Measurements from ENCODE around the gene C17orf107. TPM values are rescaled to one million over a fixed set of nuclear protein-coding genes. Genes with fewer than 3 reads are reported as not detected.

C17orf107 gene
- total and polyA plus RNA-seq, 2 of the 13 experiments (the other 11 are each of a cell fraction or from before 2014, with no cell fraction given): 0.20 to 0.59 TPM

DNA sequence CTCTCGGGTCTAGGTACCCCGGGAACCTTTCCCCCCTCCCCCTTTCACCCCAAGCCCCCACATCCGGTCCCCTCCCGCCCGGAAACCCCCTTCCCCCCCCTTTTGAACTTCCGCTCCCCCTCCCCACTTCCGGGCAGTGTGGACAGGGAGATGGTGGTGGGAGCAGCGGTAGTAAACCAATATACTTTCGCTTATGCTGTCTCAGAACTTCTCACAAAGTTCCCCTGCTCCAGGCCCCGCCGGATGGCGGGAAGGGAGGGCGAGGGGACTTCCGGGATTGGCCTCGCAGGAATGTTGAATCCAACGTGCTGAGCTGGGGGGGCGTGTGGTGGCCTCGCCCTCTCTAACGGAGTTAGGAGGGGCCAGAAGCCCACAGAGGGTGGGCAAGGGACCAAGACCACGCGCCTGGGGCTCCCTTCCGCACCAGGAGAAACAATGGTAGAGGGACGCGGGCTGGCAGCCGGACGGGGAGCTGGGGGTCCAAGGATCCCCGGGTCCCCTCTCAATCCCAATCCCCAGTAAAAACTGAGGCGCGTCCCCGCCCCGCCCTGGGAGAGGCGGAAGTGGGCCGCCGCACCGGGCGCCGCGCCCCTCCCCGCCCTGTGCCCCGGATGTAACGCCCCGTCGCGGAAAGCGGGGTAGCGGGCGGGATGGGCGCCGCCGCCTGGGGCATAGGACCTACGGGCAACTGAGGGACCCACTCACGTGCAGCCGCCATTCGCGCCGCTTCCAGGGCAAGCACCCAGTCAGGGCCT is 48.3 kb downstream of the C17orf107 start (continued):
- TF ChIP-seq, protein P1, sequence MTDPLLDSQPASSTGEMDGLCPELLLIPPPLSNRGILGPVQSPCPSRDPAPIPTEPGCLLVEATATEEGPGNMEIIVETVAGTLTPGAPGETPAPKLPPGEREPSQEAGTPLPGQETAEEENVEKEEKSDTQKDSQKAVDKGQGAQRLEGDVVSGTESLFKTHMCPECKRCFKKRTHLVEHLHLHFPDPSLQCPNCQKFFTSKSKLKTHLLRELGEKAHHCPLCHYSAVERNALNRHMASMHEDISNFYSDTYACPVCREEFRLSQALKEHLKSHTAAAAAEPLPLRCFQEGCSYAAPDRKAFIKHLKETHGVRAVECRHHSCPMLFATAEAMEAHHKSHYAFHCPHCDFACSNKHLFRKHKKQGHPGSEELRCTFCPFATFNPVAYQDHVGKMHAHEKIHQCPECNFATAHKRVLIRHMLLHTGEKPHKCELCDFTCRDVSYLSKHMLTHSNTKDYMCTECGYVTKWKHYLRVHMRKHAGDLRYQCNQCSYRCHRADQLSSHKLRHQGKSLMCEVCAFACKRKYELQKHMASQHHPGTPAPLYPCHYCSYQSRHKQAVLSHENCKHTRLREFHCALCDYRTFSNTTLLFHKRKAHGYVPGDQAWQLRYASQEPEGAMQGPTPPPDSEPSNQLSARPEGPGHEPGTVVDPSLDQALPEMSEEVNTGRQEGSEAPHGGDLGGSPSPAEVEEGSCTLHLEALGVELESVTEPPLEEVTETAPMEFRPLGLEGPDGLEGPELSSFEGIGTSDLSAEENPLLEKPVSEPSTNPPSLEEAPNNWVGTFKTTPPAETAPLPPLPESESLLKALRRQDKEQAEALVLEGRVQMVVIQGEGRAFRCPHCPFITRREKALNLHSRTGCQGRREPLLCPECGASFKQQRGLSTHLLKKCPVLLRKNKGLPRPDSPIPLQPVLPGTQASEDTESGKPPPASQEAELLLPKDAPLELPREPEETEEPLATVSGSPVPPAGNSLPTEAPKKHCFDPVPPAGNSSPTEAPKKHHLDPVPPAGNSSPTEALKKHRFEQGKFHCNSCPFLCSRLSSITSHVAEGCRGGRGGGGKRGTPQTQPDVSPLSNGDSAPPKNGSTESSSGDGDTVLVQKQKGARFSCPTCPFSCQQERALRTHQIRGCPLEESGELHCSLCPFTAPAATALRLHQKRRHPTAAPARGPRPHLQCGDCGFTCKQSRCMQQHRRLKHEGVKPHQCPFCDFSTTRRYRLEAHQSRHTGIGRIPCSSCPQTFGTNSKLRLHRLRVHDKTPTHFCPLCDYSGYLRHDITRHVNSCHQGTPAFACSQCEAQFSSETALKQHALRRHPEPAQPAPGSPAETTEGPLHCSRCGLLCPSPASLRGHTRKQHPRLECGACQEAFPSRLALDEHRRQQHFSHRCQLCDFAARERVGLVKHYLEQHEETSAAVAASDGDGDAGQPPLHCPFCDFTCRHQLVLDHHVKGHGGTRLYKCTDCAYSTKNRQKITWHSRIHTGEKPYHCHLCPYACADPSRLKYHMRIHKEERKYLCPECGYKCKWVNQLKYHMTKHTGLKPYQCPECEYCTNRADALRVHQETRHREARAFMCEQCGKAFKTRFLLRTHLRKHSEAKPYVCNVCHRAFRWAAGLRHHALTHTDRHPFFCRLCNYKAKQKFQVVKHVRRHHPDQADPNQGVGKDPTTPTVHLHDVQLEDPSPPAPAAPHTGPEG (CRISPR knock-in tag; IDR thresholded peaks at IDR 0.05): 0 out of 2 replicates have a peak, but pooled peaks have one; percentile 37
- TF ChIP-seq ZFY (CRISPR knock-in tag; IDR thresholded peaks at IDR 0.05) (peak; percentile 68), HDAC1 (CRISPR knock-in tag; IDR thresholded peaks at IDR 0.05) (0 out of 2 replicates have a peak, but pooled peaks have one; percentile 0), ZNF747 (CRISPR knock-in tag; IDR thresholded peaks at IDR 0.05; ENCODE audit: borderline replicate concordance) (0 out of 2 replicates have a peak, but pooled peaks have one; percentile 41), MEF2D (CRISPR knock-in tag; IDR thresholded peaks at IDR 0.05) (no peak), ZSCAN20 (CRISPR knock-in tag; IDR thresholded peaks at IDR 0.05; ENCODE audit: borderline replicate concordance) (0 out of 2 replicates have a peak, but pooled peaks have one; percentile 47), ZNF230 (CRISPR knock-in tag; IDR thresholded peaks at IDR 0.05) (no peak)
- TF ChIP-seq, protein P2, sequence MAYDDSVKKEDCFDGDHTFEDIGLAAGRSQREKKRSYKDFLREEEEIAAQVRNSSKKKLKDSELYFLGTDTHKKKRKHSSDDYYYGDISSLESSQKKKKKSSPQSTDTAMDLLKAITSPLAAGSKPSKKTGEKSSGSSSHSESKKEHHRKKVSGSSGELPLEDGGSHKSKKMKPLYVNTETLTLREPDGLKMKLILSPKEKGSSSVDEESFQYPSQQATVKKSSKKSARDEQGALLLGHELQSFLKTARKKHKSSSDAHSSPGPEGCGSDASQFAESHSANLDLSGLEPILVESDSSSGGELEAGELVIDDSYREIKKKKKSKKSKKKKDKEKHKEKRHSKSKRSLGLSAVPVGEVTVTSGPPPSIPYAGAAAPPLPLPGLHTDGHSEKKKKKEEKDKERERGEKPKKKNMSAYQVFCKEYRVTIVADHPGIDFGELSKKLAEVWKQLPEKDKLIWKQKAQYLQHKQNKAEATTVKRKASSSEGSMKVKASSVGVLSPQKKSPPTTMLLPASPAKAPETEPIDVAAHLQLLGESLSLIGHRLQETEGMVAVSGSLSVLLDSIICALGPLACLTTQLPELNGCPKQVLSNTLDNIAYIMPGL (CRISPR knock-in tag; IDR thresholded peaks at IDR 0.05; ENCODE audit: borderline replicate concordance in 1 of 2, low read depth in 1 of 2): peak in 1 of 2 experiments; percentile 39; a peak in 2 of 4 replicates

All from HepG2 (cell line).